ENCODE measurements around the gene GRIN1. TPM values are rescaled to one million over a fixed set of nuclear protein-coding genes. Genes with fewer than 3 reads are reported as not detected.

GRIN1 gene
- total and polyA plus RNA-seq, 2 of the 13 experiments (the other 11 are each of a cell fraction or from before 2014, with no cell fraction given) = 0.13 TPM; not detected in 1

DNA sequence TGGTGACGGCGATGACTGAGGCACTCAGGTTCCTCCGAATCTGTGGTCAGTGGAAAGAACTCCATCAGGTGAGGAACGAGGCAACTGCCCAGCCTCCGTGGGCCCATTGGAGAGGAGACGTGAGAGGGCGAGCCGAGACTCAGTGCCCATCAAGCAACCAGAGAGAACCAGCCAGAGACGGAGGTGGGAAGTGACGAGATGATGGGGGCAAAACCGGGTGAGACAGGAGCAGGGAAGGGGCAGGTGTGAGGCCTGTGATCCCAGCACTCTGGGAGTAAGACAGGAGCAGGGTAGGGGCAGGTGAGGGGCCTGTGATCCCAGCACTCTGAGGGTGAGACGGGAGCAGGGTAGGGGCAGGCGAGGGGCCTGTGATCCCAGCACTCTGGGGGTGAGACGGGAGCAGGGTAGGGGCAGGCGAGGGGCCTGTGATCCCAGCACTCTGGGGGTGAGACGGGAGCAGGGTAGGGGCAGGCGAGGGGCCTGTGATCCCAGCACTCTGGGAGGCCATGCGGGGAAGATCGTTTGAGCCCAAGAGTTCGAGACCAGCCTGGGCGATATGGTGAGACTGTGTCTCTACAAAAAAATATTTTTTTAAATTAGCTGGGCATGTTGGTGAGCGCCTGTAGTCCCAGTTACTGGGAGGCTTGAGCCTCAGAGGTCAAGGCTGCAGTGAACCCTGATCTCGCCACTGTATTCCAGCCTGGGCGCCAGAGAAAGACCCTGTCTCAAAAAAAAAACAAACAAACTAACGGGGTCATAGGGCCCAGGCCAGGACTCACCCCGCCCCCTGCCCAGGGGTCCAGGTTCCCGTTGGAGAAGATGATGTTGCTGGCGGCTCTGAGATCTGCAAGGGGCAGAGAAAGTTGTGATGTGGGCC is 27.8 kb upstream of the GRIN1 start (continued):
- TF ChIP-seq, protein P1, sequence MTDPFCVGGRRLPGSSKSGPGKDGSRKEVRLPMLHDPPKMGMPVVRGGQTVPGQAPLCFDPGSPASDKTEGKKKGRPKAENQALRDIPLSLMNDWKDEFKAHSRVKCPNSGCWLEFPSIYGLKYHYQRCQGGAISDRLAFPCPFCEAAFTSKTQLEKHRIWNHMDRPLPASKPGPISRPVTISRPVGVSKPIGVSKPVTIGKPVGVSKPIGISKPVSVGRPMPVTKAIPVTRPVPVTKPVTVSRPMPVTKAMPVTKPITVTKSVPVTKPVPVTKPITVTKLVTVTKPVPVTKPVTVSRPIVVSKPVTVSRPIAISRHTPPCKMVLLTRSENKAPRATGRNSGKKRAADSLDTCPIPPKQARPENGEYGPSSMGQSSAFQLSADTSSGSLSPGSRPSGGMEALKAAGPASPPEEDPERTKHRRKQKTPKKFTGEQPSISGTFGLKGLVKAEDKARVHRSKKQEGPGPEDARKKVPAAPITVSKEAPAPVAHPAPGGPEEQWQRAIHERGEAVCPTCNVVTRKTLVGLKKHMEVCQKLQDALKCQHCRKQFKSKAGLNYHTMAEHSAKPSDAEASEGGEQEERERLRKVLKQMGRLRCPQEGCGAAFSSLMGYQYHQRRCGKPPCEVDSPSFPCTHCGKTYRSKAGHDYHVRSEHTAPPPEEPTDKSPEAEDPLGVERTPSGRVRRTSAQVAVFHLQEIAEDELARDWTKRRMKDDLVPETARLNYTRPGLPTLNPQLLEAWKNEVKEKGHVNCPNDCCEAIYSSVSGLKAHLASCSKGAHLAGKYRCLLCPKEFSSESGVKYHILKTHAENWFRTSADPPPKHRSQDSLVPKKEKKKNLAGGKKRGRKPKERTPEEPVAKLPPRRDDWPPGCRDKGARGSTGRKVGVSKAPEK (CRISPR knock-in tag; IDR thresholded peaks at IDR 0.05; ENCODE audit: borderline replicate concordance) = no peak
- TF ChIP-seq, protein P2, sequence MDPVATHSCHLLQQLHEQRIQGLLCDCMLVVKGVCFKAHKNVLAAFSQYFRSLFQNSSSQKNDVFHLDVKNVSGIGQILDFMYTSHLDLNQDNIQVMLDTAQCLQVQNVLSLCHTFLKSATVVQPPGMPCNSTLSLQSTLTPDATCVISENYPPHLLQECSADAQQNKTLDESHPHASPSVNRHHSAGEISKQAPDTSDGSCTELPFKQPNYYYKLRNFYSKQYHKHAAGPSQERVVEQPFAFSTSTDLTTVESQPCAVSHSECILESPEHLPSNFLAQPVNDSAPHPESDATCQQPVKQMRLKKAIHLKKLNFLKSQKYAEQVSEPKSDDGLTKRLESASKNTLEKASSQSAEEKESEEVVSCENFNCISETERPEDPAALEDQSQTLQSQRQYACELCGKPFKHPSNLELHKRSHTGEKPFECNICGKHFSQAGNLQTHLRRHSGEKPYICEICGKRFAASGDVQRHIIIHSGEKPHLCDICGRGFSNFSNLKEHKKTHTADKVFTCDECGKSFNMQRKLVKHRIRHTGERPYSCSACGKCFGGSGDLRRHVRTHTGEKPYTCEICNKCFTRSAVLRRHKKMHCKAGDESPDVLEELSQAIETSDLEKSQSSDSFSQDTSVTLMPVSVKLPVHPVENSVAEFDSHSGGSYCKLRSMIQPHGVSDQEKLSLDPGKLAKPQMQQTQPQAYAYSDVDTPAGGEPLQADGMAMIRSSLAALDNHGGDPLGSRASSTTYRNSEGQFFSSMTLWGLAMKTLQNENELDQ (CRISPR knock-in tag; IDR thresholded peaks at IDR 0.05; ENCODE audit: borderline replicate concordance) = no peak
- TF ChIP-seq, protein P3, sequence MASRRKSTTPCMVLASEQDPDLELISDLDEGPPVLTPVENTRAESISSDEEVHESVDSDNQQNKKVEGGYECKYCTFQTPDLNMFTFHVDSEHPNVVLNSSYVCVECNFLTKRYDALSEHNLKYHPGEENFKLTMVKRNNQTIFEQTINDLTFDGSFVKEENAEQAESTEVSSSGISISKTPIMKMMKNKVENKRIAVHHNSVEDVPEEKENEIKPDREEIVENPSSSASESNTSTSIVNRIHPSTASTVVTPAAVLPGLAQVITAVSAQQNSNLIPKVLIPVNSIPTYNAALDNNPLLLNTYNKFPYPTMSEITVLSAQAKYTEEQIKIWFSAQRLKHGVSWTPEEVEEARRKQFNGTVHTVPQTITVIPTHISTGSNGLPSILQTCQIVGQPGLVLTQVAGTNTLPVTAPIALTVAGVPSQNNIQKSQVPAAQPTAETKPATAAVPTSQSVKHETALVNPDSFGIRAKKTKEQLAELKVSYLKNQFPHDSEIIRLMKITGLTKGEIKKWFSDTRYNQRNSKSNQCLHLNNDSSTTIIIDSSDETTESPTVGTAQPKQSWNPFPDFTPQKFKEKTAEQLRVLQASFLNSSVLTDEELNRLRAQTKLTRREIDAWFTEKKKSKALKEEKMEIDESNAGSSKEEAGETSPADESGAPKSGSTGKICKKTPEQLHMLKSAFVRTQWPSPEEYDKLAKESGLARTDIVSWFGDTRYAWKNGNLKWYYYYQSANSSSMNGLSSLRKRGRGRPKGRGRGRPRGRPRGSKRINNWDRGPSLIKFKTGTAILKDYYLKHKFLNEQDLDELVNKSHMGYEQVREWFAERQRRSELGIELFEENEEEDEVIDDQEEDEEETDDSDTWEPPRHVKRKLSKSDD (CRISPR knock-in tag; IDR thresholded peaks at IDR 0.05; ENCODE audit: low read depth) = no peak
- TF ChIP-seq RAD51 (IDR thresholded peaks at IDR 0.05; ENCODE audit: borderline replicate concordance) = no peak
- no peak for TF ChIP-seq HNRNPUL1 (IDR thresholded peaks at IDR 0.05; ENCODE audit: low read depth, low read length)
- TF ChIP-seq, protein P4, sequence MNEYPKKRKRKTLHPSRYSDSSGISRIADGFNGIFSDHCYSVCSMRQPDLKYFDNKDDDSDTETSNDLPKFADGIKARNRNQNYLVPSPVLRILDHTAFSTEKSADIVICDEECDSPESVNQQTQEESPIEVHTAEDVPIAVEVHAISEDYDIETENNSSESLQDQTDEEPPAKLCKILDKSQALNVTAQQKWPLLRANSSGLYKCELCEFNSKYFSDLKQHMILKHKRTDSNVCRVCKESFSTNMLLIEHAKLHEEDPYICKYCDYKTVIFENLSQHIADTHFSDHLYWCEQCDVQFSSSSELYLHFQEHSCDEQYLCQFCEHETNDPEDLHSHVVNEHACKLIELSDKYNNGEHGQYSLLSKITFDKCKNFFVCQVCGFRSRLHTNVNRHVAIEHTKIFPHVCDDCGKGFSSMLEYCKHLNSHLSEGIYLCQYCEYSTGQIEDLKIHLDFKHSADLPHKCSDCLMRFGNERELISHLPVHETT (CRISPR knock-in tag; conservative IDR thresholded peaks at IDR 0.05) = no peak
- peak; percentile 12; the same call in 1 of the 2 replicates for TF ChIP-seq ZBTB38 (CRISPR knock-in tag; IDR thresholded peaks at IDR 0.05)
- no peak for TF ChIP-seq SRSF4 (IDR thresholded peaks at IDR 0.05; ENCODE audit: low read depth, low read length, poor library complexity, severe bottlenecking)
- TF ChIP-seq ZNF598 (CRISPR knock-in tag; IDR thresholded peaks at IDR 0.05; ENCODE audit: borderline replicate concordance) = peak; percentile 27; the same call in 1 of the 2 replicates
- 0 out of 2 replicates have a peak, but pooled peaks have one; percentile 13 for TF ChIP-seq ZNF546 (CRISPR knock-in tag; conservative IDR thresholded peaks at IDR 0.05)
- TF ChIP-seq TCF12 (IDR thresholded peaks at IDR 0.05) = no peak
- TF ChIP-seq TCF12 (CRISPR knock-in tag; IDR thresholded peaks at IDR 0.05) = no peak
- TF ChIP-seq HNRNPH1 (optimal IDR thresholded peaks at IDR 0.05; ENCODE audit: low read depth, low read length) = no peak
- TF ChIP-seq SP4 (CRISPR knock-in tag; IDR thresholded peaks at IDR 0.05) = 0 out of 2 replicates have a peak, but pooled peaks have one; percentile 35
- peak; percentile 97 for TF ChIP-seq ZSCAN25 (CRISPR knock-in tag; IDR thresholded peaks at IDR 0.05)
- no peak for TF ChIP-seq LCORL (IDR thresholded peaks at IDR 0.05)
- peak; percentile 37; the same call in 1 of the 2 replicates for TF ChIP-seq LCORL (CRISPR knock-in tag; IDR thresholded peaks at IDR 0.05)

Measured in HepG2 (cell line).